HG02970 (cell line): ENCODE data around the gene CTNNA1.

Experiments used
- ATAC-seq: cut with Tn5 transposase; IDR thresholded peaks from one replicate; pipeline ENCODE4 v1.9.1; 2021; ENCODE audit warnings: mild to moderate bottlenecking, moderate library complexity, moderate number of reproducible peaks; ENCODE audit not compliant: unreplicated experiment, low FRiP score

Gene CTNNA1

GRCh38 chr5:138843316-138844124 is 90.3 kb downstream of the CTNNA1 start:
- ATAC-seq, result no peak

DNA sequence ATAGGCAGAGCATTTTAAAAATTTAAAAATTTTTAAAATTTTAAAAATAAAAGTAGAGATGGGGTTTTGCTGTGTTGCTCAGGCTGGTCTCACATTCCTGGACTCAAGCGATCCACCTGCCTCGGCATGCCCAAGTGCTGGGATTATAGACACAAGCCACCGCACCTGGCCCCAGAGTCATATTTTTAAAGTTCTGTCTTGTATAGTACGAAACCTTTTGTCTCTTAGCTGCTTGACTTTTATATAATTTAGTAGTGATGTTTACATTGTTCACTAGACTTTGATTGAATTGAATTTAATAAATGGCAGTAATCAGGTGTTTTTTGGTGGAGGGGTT is 90.9 kb downstream of the CTNNA1 start:
- ATAC-seq, result no peak

GRCh38 chr5:138844812-138845513 is 91.7 kb downstream of the CTNNA1 start:
- no peak for ATAC-seq

DNA sequence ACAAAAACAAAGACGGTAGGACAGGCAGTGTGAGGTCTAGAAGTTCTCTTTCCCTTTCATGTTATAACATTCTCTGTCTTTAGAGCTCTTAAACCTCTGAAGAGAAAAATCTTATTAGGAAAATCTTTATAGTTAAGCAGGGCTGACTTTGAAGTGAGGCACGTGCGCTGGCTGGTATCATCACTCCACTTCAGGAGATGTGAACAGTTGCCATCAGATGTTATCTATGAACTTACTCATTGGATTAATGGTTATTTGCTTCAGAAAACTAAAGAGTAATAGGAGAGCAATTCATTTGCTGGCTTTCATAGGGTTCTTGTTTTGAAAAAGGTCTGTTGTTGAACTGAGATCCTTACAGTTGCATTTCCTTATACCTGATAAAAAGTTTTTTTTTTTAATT is 96.2 kb downstream of the CTNNA1 start:
- ATAC-seq, result no peak

GRCh38 chr5:138849882-138850281 is 96.7 kb downstream of the CTNNA1 start:
- no peak for ATAC-seq

- ATAC-seq, result no peak
Measured at GRCh38 chr5:138850865-138851435, 97.7 kb downstream of the CTNNA1 start.

DNA sequence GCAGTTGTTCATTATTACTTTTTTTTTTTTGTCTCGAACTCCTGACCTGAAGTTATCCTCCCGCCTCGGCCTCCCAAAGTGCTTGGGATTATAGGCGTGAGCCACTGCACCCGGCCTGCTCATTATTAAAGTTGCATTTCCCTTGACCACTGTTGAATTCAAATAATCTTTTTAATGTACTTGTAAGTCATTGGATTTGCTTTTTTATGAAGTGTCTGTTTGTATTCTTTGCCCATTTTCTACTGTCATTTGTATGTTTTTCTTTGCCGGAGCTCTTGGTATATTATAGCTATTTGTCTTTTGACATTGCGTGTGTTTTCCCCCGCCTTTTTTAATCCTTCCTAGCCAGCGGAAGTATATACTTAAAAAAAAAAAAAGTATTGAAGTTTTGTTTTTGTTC is 99.9 kb downstream of the CTNNA1 start:
- ATAC-seq, result no peak

GRCh38 chr5:138867011-138867410 is 113.8 kb downstream of the CTNNA1 start:
- no peak for ATAC-seq

GRCh38 chr5:138869038-138869437 is 115.8 kb downstream of the CTNNA1 start:
- no peak for ATAC-seq

DNA sequence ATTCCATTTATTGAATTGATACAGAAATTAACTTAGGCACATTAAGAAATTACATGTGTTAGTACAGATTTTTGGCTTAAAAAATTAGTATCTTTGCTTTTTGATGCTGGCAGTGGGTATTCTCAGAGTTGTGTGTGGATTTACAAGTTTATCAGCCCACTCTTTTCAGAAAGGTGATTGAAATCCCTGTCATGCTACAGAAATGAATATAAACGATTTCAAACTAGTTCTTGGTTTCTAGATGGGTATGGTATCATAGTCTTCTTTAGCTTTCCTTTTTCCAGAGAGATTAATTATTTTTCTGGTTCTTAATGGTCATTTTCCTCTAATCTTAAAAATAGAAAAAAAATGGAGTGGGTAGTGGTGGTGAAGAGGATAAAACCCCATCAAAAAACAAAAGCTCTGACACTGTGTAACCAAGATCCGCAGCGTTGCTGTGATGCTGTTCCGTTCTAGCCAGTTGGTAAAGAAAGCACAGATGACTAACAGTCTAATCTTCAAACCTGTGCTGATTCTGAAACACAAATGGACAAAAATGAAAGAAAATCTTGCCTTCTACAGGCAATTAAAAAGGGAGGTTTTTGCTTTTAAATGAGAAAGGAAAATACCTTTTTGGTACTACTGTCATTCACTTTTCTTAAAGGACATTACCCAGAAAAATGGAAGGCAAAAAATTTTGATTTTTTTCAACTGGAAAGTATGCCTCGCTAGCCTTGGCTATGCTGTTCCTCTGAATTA is 116.7 kb downstream of the CTNNA1 start:
- ATAC-seq, result no peak

- ATAC-seq, result no peak
Measured at GRCh38 chr5:138870611-138871010, 117.4 kb downstream of the CTNNA1 start.

GRCh38 chr5:138872841-138873465 is 119.7 kb downstream of the CTNNA1 start:
- ATAC-seq, result no peak

GRCh38 chr5:138873466-138874221 is 120.4 kb downstream of the CTNNA1 start:
- ATAC-seq, result no peak

DNA sequence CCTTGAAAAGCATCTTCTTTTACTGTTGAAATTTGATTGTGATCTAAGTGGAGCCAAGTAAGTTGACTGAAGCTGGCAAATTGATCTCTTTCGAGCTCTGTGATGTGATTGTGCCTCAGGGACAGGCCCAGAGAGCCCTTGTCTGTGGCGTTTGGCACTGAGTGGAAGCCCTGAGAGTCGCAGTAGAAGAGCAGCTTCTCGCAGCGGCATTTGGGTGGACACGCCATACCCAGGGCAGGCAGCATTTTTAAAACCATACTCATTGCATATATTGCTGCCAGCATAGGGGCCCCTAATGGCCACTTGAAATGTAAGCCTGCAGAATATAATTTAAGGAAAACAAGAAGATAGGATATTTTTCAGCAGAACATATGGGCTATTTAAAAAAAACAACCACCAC is 121.0 kb downstream of the CTNNA1 start:
- ATAC-seq, result no peak

GRCh38 chr5:138874771-138875551 is 121.7 kb downstream of the CTNNA1 start, which contains the start of gene LRRTM2:
TSS of gene LRRTM2 (minus strand) at chr5:138875335. CDS start at chr5:138874911, 424 bp downstream.
- ATAC-seq, result no peak

GRCh38 chr5:138875552-138875875 is 122.3 kb downstream of the CTNNA1 start:
- no peak for ATAC-seq

DNA sequence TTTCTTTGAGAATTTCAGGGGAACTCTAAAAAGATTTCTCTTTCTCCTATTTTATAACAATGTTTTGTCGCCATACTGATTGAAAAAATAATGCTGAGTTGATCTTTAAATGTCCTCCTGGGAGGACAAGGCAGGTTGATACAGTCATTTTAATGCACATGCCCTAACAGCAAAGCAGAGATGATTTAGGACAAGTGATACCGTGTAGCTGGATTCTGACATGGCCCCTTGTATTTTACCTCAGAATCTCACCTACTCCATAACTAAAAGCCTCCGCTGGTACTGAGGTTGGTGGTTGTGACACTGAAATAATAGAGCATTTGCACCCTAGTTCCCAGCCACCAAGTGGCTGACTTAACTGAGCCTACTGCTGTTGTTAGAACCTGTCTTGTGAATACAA is 122.7 kb downstream of the CTNNA1 start:
- ATAC-seq, result no peak

- no peak for ATAC-seq
Measured at GRCh38 chr5:138876811-138877210, 123.6 kb downstream of the CTNNA1 start.
